Adrenal gland (tissue), 12 donors: Measurements from ENCODE around the gene BRAF. TPM values are rescaled to one million over a fixed set of nuclear protein-coding genes. Genes with fewer than 3 reads are reported as not detected.

Source experiments
- DNase-seq, 7 donors: peaks; one replicate each; pipeline ENCODE4 v3.0.0-alpha.2; 2019 to 2020
- H3K27ac ChIP-seq, 5 donors: fragments of 200-600 bp; sonication (generic) in 4 of 5; 1 replicate in 3 of 5; 2 replicates in 2 of 5; pipeline versions ENCODE4 v1.5.1 to v1.8.0; 2016 to 2020; ENCODE audit warnings: mild to moderate bottlenecking in 1 of 5
- H3K27me3 ChIP-seq: fragments of 200-600 bp; 2 replicates; pipeline ENCODE4 v1.8.0; 2021
- H3K36me3 ChIP-seq, 2 donors: fragments of 200-600 bp; replicated peaks in 1 of 2; 1 replicate in 1 of 2; 2 replicates in 1 of 2; pipeline versions ENCODE4 v1.5.1 to v1.8.0; 2018 to 2022
- H3K4me1 ChIP-seq, 2 donors: fragments of 200-600 bp; replicated peaks in 1 of 2; 1 replicate in 1 of 2; 2 replicates in 1 of 2; pipeline versions ENCODE4 v1.5.1 to v1.8.0; 2018 to 2021
- H3K4me3 ChIP-seq, 4 donors: fragments of 200-600 bp; sonication (generic) in 3 of 4; one replicate each; pipeline ENCODE4 v1.5.1; 2016 to 2018
- H3K9me3 ChIP-seq, 3 donors: fragments of 200-600 bp; sonication (generic) in 1 of 3; replicated peaks in 1 of 3; 1 replicate in 2 of 3; 2 replicates in 1 of 3; pipeline versions ENCODE4 v1.5.1 to v1.8.0; 2016 to 2021
- CTCF ChIP-seq, 6 experiments: fragments of 450-650 bp in 4 of 6; fragments of 200-600 bp in 2 of 6; sonication (generic) in 1 of 6; IDR thresholded peaks; 1 replicate in 5 of 6; 2 replicates in 1 of 6; pipeline versions ENCODE4 v1.5.1 to v1.8.0; 2016 to 2021; ENCODE audit warnings: antibody characterized with exemption in 6 of 6, mild to moderate bottlenecking in 2 of 6, moderate library complexity in 1 of 6
- POLR2A ChIP-seq, 2 donors: fragments of 450-650 bp; IDR thresholded peaks; one replicate each; pipeline ENCODE4 v1.6.1; 2017; ENCODE audit warnings: antibody characterized with exemption in 2 of 2, mild to moderate bottlenecking in 2 of 2, moderate library complexity in 1 of 2
- WGBS, 4 donors: extraction: QIAGEN DNeasy Blood & Tissue Kit in 2 of 4; methylation state at CpG; one replicate each; pipeline versions ENCODE4 v1.1.5 to v1.1.7; 2013 to 2017; 5-methylcytosine and 5-hydroxymethylcytosine counted together
- intact Hi-C, 2 donors: fragments of 100-400 bp; cut with DNase I; formaldehyde crosslinking; loops; one replicate each; pipeline versions ENCODE4 v1.14.1 to v1.15.0; 2022 to 2023
- polyA plus RNA-seq, 3 donors: library from polyadenylated mRNA; stranded (reverse); fragments of 200-250 nt in 2 of 3; fragments of 350-450 nt in 1 of 3; fragmentation: Illumina TruSeq in 1 of 3; extraction: RNeasy Lipid Tissue Mini Kit (QIAGEN cat#74804) in 1 of 3; gene quantifications; one replicate each; pipeline ENCODE4 v1.2.3, GENCODE V29; 2013 to 2014
- total RNA-seq, 9 donors: library from RNA; depleted of rRNA in 4 of 9; stranded (reverse); fragments of >200 nt in 4 of 9; fragments of 120-200 nt in 1 of 9; fragmentation: NEBNext Ultra II Directional in 1 of 9; extraction: Animal tissue kit (Norgen Biotek cat#: 25700) in 1 of 9; gene quantifications; one replicate each; pipeline versions ENCODE4 v1.1.0 to v1.2.4, GENCODE V29; 2013 to 2023
- donor health status: healthy with polysubstance abuse.
- donor health status: Bipolar disorder and iron deficiency.
- donor health status: DM: yes; HTN: yes; CAD: no.
- donor health status: DM: no; HTN: no; CAD: no.
- donor health status: DM: no; HTN: no; CAD: no.
- donor health status: DM: yes; HTN: yes; CAD: no.

BRAF gene
- total and polyA plus RNA-seq, 12 donors = 5.0 to 50.3 (median 25.5) TPM

- Histone ChIP-seq H3K27ac (no peak overlapping the region), H3K4me1 (peaks cover 0 to 4% of the 10 kb centered on the region in 2 donors), H3K36me3 (peaks cover 0 to 16% of the 10 kb centered on the region in 2 donors), H3K27me3 (no peaks in the 10 kb centered on the region), H3K4me3 (no peak overlapping the region), H3K9me3 (no peaks in the 10 kb centered on the region)
- intact Hi-C loops = no loop called here
- TF ChIP-seq CTCF (IDR thresholded peaks at IDR 0.05) (no peak), POLR2A (IDR thresholded peaks at IDR 0.05) (no peak)
- DNase-seq = peak in 2 of 7 donors; percentile 5 to 14
- WGBS, 4 donors = 93 to 94% (median 93%) methylated on average over 7 of the region's 7 CpGs
Measured at GRCh38 chr7:140680886-140681285, 243.8 kb downstream of the BRAF start.

- intact Hi-C loops = loop anchor here in 1 of 2 donors (5.0 kb wide), 1 partner anchor 338 kb away; no protein-coding TSS in a partner anchor
- peak in 2 of 7 donors; percentile 1 to 31 for DNase-seq
- H3K4me3 ChIP-seq = no peak overlapping the region
Measured at GRCh38 chr7:140679186-140679585, 245.5 kb downstream of the BRAF start.

GRCh38 chr7:140678816-140679130 lies 246.0 kb downstream of the BRAF start:
- intact Hi-C loops = loop anchor here in 1 of 2 donors (5.0 kb wide), 1 partner anchor 339 kb away; no protein-coding TSS in a partner anchor

More at GRCh38 chr7:140679186-140679585, 245.5 kb downstream of the BRAF start:
- peaks cover 0 to 16% of the 10 kb centered on the region in 2 donors for H3K36me3 ChIP-seq
- peaks cover 4 to 13% of the 10 kb centered on the region in 2 donors for H3K4me1 ChIP-seq
- H3K27me3 ChIP-seq = no peaks in the 10 kb centered on the region
- 90 to 100% (median 95%) methylated on average over 9 of the region's 9 CpGs for WGBS, 4 donors
- H3K27ac ChIP-seq = no peak overlapping the region
- TF ChIP-seq CTCF (IDR thresholded peaks at IDR 0.05) (no peak), POLR2A (IDR thresholded peaks at IDR 0.05) (no peak)
- H3K9me3 ChIP-seq = no peaks in the 10 kb centered on the region

More at GRCh38 chr7:140678816-140679130, 246.0 kb downstream of the BRAF start:
- no peak for TF ChIP-seq POLR2A (IDR thresholded peaks at IDR 0.05)
- no peak for TF ChIP-seq CTCF (IDR thresholded peaks at IDR 0.05)
- no peak overlapping the region for H3K27ac ChIP-seq
- no peaks in the 10 kb centered on the region for H3K9me3 ChIP-seq
- peaks cover 4 to 13% of the 10 kb centered on the region in 2 donors for H3K4me1 ChIP-seq
- H3K4me3 ChIP-seq = no peak overlapping the region
- peak in 2 of 7 donors; percentile 7 to 30 for DNase-seq
- H3K36me3 ChIP-seq = peaks cover 0 to 16% of the 10 kb centered on the region in 2 donors
- no peaks in the 10 kb centered on the region for H3K27me3 ChIP-seq
- 93 to 98% (median 96%) methylated on average over 5 to 7 of the region's 7 CpGs for WGBS, 4 donors
